ENCODE results near the gene DGKB. TPM values are rescaled to one million over a fixed set of nuclear protein-coding genes. Genes with fewer than 3 reads are reported as not detected.

DGKB gene
- total RNA-seq, 2 experiments from 2014 or later: not detected

GRCh38 chr7:14762561-14762960 is 140.0 kb downstream of the DGKB start:
- Mint-ChIP-seq H3K36me3 (no peaks in the 10 kb centered on the region), H3K27me3 (no peaks in the 10 kb centered on the region), H3K4me3 (no peak overlapping the region), H3K27ac (no peak overlapping the region), H3K4me1 (ENCODE audit: low read depth) (no peaks in the 10 kb centered on the region), H3K9me3 (no peaks in the 10 kb centered on the region)
- DNase-seq: no peak
- ChIA-PET POLR2A (no interaction called here), CTCF (no interaction called here)
- intact Hi-C loops (cut with micrococcal nuclease): no loop called here

DNA sequence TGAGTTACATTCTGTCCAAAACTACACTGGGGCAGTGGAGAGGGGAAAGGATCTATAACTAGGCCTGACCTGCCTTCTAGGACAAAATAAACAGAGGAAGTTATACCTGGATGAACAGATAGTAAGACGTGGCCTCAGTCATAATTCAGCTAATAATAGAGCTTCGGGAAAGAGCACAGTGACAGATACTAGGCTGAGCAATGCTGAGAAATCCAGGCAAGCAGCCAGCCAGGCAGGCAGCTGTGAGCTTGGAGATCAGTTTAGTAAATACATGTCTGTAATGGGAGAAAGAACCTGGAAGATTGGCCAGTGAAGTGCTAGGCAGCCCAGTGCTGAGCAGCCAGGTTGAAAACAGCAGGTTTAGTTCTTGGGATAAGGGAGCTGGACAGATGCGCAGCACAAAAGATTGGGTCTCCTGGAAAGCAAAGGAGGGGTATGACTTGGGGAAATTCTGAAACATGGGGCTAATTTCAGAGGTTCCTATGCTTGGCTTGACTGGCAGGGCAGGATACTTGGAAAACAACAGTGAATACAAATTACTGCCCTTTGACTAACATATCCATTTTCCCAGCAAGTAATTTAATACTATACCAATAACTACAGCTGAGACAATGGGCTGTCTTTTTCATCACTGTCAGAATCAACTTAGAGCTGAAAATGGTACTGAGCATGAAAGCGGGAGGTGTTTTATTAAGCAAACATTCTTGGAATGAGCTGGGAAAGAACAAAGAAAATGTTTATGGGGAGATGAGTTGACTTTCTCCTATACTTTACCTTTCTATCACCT is 140.8 kb downstream of the DGKB start:
- Mint-ChIP-seq H3K36me3 (no peaks in the 10 kb centered on the region), H3K9me3 (no peaks in the 10 kb centered on the region), H3K27me3 (no peaks in the 10 kb centered on the region), H3K4me3 (no peak overlapping the region), H3K27ac (no peak overlapping the region), H3K4me1 (ENCODE audit: low read depth) (no peaks in the 10 kb centered on the region)
- CTCF ChIA-PET: no interaction called here
- no peak for DNase-seq
- POLR2A ChIA-PET: no interaction called here
- intact Hi-C loops (cut with micrococcal nuclease): no loop called here

GRCh38 chr7:14760730-14761478 is 141.6 kb downstream of the DGKB start:
- H3K36me3 Mint-ChIP-seq: no peaks in the 10 kb centered on the region
- H3K27ac Mint-ChIP-seq: no peak overlapping the region
- no peaks in the 10 kb centered on the region for H3K27me3 Mint-ChIP-seq
- H3K4me3 Mint-ChIP-seq: no peak overlapping the region
- POLR2A ChIA-PET: no interaction called here
- intact Hi-C loops (cut with micrococcal nuclease): no loop called here
- H3K9me3 Mint-ChIP-seq: no peaks in the 10 kb centered on the region
- no peak for DNase-seq
- no peaks in the 10 kb centered on the region for H3K4me1 Mint-ChIP-seq (ENCODE audit: low read depth)
- CTCF ChIA-PET: no interaction called here

- CTCF ChIA-PET: no interaction called here
- intact Hi-C loops (cut with micrococcal nuclease): no loop called here
- Mint-ChIP-seq H3K9me3 (no peaks in the 10 kb centered on the region), H3K27me3 (no peaks in the 10 kb centered on the region), H3K4me1 (ENCODE audit: low read depth) (no peaks in the 10 kb centered on the region), H3K27ac (no peak overlapping the region), H3K36me3 (no peaks in the 10 kb centered on the region), H3K4me3 (no peak overlapping the region)
- POLR2A ChIA-PET: no interaction called here
- DNase-seq: no peak
These were observed 142.8 kb downstream of the DGKB start for GRCh38 chr7:14759785-14760184.

GRCh38 chr7:14754631-14755030 is 147.9 kb downstream of the DGKB start:
- ChIA-PET POLR2A (no interaction called here), CTCF (no interaction called here)
- Mint-ChIP-seq H3K4me1 (ENCODE audit: low read depth) (no peaks in the 10 kb centered on the region), H3K27me3 (no peaks in the 10 kb centered on the region), H3K27ac (no peak overlapping the region), H3K9me3 (no peaks in the 10 kb centered on the region), H3K36me3 (no peaks in the 10 kb centered on the region), H3K4me3 (no peak overlapping the region)
- no peak for DNase-seq
- intact Hi-C loops (cut with micrococcal nuclease): no loop called here

GRCh38 chr7:14752301-14752700 is 150.2 kb downstream of the DGKB start:
- no peaks in the 10 kb centered on the region for H3K36me3 Mint-ChIP-seq
- ChIA-PET CTCF (no interaction called here), POLR2A (no interaction called here)
- no peaks in the 10 kb centered on the region for H3K9me3 Mint-ChIP-seq
- H3K4me1 Mint-ChIP-seq (ENCODE audit: low read depth): no peaks in the 10 kb centered on the region
- intact Hi-C loops (cut with micrococcal nuclease): no loop called here
- DNase-seq: no peak
- H3K4me3 Mint-ChIP-seq: no peak overlapping the region
- no peaks in the 10 kb centered on the region for H3K27me3 Mint-ChIP-seq
- H3K27ac Mint-ChIP-seq: no peak overlapping the region

GRCh38 chr7:14751461-14751860 is 151.1 kb downstream of the DGKB start:
- no peak overlapping the region for H3K27ac Mint-ChIP-seq
- no peak for DNase-seq
- ChIA-PET CTCF (no interaction called here), POLR2A (no interaction called here)
- H3K27me3 Mint-ChIP-seq: no peaks in the 10 kb centered on the region
- intact Hi-C loops (cut with micrococcal nuclease): no loop called here
- no peaks in the 10 kb centered on the region for H3K9me3 Mint-ChIP-seq
- H3K36me3 Mint-ChIP-seq: no peaks in the 10 kb centered on the region
- no peaks in the 10 kb centered on the region for H3K4me1 Mint-ChIP-seq (ENCODE audit: low read depth)
- H3K4me3 Mint-ChIP-seq: no peak overlapping the region

DNA sequence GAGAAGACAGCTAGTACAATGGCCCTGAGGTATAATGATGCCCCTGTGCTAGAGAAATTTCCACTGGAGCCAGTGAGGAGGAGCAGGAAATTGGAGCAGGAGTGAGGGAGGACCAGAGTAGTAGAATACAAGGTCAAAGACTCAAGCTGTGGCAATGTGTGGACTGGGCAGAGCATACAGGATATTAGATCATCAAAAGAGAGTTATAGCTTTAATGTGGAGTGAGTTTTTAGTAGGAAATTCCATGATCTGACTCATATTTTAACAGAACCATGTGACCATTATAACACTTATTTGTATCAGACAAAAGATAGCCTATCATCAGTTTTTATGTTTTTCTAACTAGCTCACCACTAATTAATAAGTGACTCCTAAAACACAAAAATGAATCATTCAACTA is 154.1 kb downstream of the DGKB start:
- Mint-ChIP-seq H3K27ac (no peak overlapping the region), H3K27me3 (no peaks in the 10 kb centered on the region), H3K9me3 (peaks cover 13% of the 10 kb centered on the region), H3K36me3 (no peaks in the 10 kb centered on the region), H3K4me1 (ENCODE audit: low read depth) (no peaks in the 10 kb centered on the region), H3K4me3 (no peak overlapping the region)
- ChIA-PET CTCF (no interaction called here), POLR2A (no interaction called here)
- intact Hi-C loops (cut with micrococcal nuclease): no loop called here
- no peak for DNase-seq

DNA sequence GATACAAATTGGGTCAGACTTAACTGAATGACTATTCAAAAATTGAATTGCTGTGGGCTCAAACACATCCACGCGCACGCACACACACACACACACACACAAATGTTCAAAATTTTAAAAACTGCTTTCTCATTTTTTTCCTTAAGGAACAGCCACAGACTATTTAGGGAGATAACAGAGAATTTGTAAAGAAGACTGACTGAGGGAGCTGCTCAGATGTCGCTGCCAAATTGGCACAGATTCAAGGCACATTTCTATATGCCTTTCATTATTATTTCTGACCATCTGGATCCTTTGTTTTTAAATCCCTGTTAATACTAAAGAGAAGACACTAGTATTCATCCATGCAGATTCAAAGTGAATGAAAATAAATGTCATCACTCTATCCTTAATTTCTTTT is 154.8 kb downstream of the DGKB start:
- Mint-ChIP-seq H3K9me3 (peaks cover 18% of the 10 kb centered on the region), H3K4me3 (no peak overlapping the region), H3K27ac (no peak overlapping the region), H3K4me1 (ENCODE audit: low read depth) (no peaks in the 10 kb centered on the region), H3K36me3 (no peaks in the 10 kb centered on the region), H3K27me3 (no peaks in the 10 kb centered on the region)
- CTCF ChIA-PET: no interaction called here
- POLR2A ChIA-PET: no interaction called here
- no peak for DNase-seq
- intact Hi-C loops (cut with micrococcal nuclease): no loop called here

DNA sequence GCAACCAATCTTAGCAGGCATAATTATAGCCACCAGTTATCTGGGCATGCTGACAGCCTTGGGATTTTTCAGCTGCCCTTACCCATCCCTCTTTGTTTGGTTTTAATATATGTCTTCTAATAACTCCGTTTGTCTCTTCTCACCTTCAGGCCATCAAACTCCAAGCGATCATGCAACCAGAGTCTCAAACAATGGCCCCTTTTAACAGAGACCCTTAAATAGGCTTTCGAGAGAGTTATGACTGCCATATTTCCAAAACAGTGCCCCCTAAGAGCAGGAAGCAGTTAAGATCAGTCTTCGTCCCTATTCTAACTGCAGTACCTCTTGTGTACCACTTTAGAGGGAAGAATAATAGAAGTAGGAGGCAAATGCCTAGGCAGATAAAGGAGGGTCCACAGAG is 157.5 kb downstream of the DGKB start:
- H3K27me3 Mint-ChIP-seq: no peaks in the 10 kb centered on the region
- H3K9me3 Mint-ChIP-seq: peaks cover 18% of the 10 kb centered on the region
- DNase-seq: no peak
- ChIA-PET POLR2A (no interaction called here), CTCF (no interaction called here)
- H3K4me1 Mint-ChIP-seq (ENCODE audit: low read depth): no peaks in the 10 kb centered on the region
- no peak overlapping the region for H3K27ac Mint-ChIP-seq
- intact Hi-C loops (cut with micrococcal nuclease): no loop called here
- no peaks in the 10 kb centered on the region for H3K36me3 Mint-ChIP-seq
- H3K4me3 Mint-ChIP-seq: no peak overlapping the region

DNA sequence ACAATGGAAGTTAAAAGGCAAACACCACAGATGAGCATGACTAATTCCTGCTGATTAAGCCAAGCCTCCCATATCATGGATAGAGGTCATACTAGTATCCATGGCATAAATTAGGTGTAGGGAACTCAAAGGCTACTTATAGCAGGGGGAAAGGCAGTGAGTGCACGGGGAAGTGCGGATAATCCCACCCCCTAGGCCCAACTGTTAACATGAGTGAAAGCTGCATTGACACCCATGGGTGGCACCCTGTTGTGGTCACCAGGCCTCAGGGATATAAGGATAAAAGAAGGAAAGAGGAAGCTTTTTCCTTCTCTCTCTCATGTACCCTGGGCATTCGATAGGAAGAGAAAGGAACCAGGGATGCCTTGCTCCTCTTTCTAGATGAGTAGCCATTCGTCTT is 161.9 kb downstream of the DGKB start:
- Mint-ChIP-seq H3K27me3 (no peaks in the 10 kb centered on the region), H3K4me1 (ENCODE audit: low read depth) (peaks cover 1% of the 10 kb centered on the region), H3K27ac (no peak overlapping the region), H3K36me3 (no peaks in the 10 kb centered on the region), H3K9me3 (peaks cover 18% of the 10 kb centered on the region), H3K4me3 (no peak overlapping the region)
- ChIA-PET POLR2A (no interaction called here), CTCF (no interaction called here)
- DNase-seq: no peak
- intact Hi-C loops (cut with micrococcal nuclease): no loop called here

- CTCF ChIA-PET: no interaction called here
- peaks cover 14% of the 10 kb centered on the region for H3K9me3 Mint-ChIP-seq
These were observed 162.7 kb downstream of the DGKB start for GRCh38 chr7:14739841-14740185.

GRCh38 chr7:14739168-14739840 is 163.2 kb downstream of the DGKB start:
- no peak overlapping the region for H3K4me3 Mint-ChIP-seq
- ChIA-PET POLR2A (no interaction called here), CTCF (interaction anchor here (0.6 kb wide), 1 partner anchor 1219 kb away, joined by 3 read pairs; no protein-coding TSS in a partner anchor)

More at GRCh38 chr7:14739841-14740185, 162.7 kb downstream of the DGKB start:
- POLR2A ChIA-PET: no interaction called here
- Mint-ChIP-seq H3K27ac (no peak overlapping the region), H3K4me1 (ENCODE audit: low read depth) (peaks cover 1% of the 10 kb centered on the region), H3K36me3 (no peaks in the 10 kb centered on the region), H3K27me3 (no peaks in the 10 kb centered on the region), H3K4me3 (no peak overlapping the region)
- intact Hi-C loops (cut with micrococcal nuclease): no loop called here
- no peak for DNase-seq

More at GRCh38 chr7:14739168-14739840, 163.2 kb downstream of the DGKB start:
- intact Hi-C loops (cut with micrococcal nuclease): no loop called here
- peaks cover 12% of the 10 kb centered on the region for H3K9me3 Mint-ChIP-seq
- peaks cover 1% of the 10 kb centered on the region for H3K4me1 Mint-ChIP-seq (ENCODE audit: low read depth)
- no peaks in the 10 kb centered on the region for H3K27me3 Mint-ChIP-seq
- no peak overlapping the region for H3K27ac Mint-ChIP-seq
- DNase-seq: no peak
- no peaks in the 10 kb centered on the region for H3K36me3 Mint-ChIP-seq
